OCI-LY3 (cell line): Measurements from ENCODE around the gene SLAIN1.
A peak's percentile ranks its signal among the peaks of the same experiment; 100 is the strongest.

ENCODE experiments used
- H2AFZ ChIP-seq: fragments of 200-600, 300-600 bp; shearing (Covaris generic); 2 replicates; pipeline ENCODE4 v1.6.0; 2014; ENCODE audit warnings: antibody characterized with exemption, low read depth, low read length
- H3K27ac ChIP-seq: fragments of 200-600, 300-600 bp; sonication (generic); 2 replicates; pipeline ENCODE4 v1.5.1; 2014; ENCODE audit warnings: mild to moderate bottlenecking, low read length, moderate library complexity, mixed read lengths
- H3K27me3 ChIP-seq: fragments of 200-600, 300-600 bp; sonication (generic); 2 replicates; pipeline ENCODE4 v1.6.1; 2014; ENCODE audit warnings: low read depth, low read length, mixed read lengths
- H3K36me3 ChIP-seq: fragments of 200-600, 300-600 bp; sonication (generic); replicated peaks from 2 replicates; pipeline ENCODE3; 2014; ENCODE audit warnings: low read depth, low read length, mixed read lengths
- H3K4me1 ChIP-seq: fragments of 300-600, 200-600 bp; sonication (generic); 2 replicates; pipeline ENCODE4 v1.6.1; 2014; ENCODE audit warnings: low read length, mixed read lengths
- H3K4me2 ChIP-seq: fragments of 200-600, 300-600 bp; sonication (generic); 2 replicates; pipeline ENCODE4 v1.6.1; 2014; ENCODE audit warnings: low read length, mixed read lengths
- H3K4me3 ChIP-seq: fragments of 300-600, 200-600 bp; sonication (generic); 2 replicates; pipeline ENCODE4 v1.5.1; 2014; ENCODE audit warnings: antibody characterized with exemption, mild to moderate bottlenecking, low read length, moderate library complexity
- H3K79me2 ChIP-seq: fragments of 300-600, 200-600 bp; shearing (Covaris generic); 2 replicates; pipeline ENCODE4 v1.6.1; 2014; ENCODE audit warnings: mild to moderate bottlenecking, low read length, mixed read lengths
- H3K9ac ChIP-seq: fragments of 300-600, 200-600 bp; shearing (Covaris generic); 2 replicates; pipeline ENCODE4 v1.6.0; 2014; ENCODE audit warnings: mild to moderate bottlenecking, low read length, moderate library complexity
- H3K9me3 ChIP-seq: fragments of 200-600, 300-600 bp; shearing (Covaris generic); 2 replicates; pipeline ENCODE4 v1.6.1; 2014; ENCODE audit warnings: low read length, mixed read lengths; ENCODE audit not compliant: insufficient read depth
- H4K20me1 ChIP-seq: fragments of 200-600, 300-600 bp; sonication (generic); 2 replicates; pipeline ENCODE4 v1.6.1; 2016; ENCODE audit warnings: low read length, mixed read lengths; ENCODE audit not compliant: insufficient read depth
- CTCF ChIP-seq: fragments of 200-600, 300-600 bp; sonication (generic); IDR thresholded peaks from 2 replicates; pipeline ENCODE4 v1.5.1; 2014; ENCODE audit warnings: antibody characterized with exemption, low read length, low read depth
- EZH2phosphoT487 ChIP-seq: fragments of 200-600 bp; shearing (Covaris generic); IDR thresholded peaks from 2 replicates; pipeline ENCODE4 v1.6.1; 2018; ENCODE audit warnings: antibody characterized with exemption, mixed run types, low read depth

The SLAIN1 gene

GRCh38 chr13:77728265-77729125 lies 31.0 kb downstream of the SLAIN1 start:
- H3K4me1 ChIP-seq: peaks cover 32% of the 10 kb centered on the region
- H2AFZ ChIP-seq: no peak overlapping the region
- no peaks in the 10 kb centered on the region for H3K9me3 ChIP-seq
- no peak overlapping the region for H3K9ac ChIP-seq
- H3K36me3 ChIP-seq: peaks cover 28% of the 10 kb centered on the region
- no peaks in the 10 kb centered on the region for H4K20me1 ChIP-seq
- H3K79me2 ChIP-seq: peaks cover 6% of the 10 kb centered on the region; the same call in 1 of the 2 replicates
- H3K27me3 ChIP-seq: no peaks in the 10 kb centered on the region
- no peak overlapping the region for H3K27ac ChIP-seq
- no peak overlapping the region for H3K4me3 ChIP-seq
- TF ChIP-seq CTCF (no peak), EZH2phosphoT487 (no peak)
- no peak overlapping the region for H3K4me2 ChIP-seq

GRCh38 chr13:77729502-77730221 lies 32.2 kb downstream of the SLAIN1 start:
- H3K36me3 ChIP-seq: peaks cover 24% of the 10 kb centered on the region
- no peak overlapping the region for H3K27ac ChIP-seq
- no peaks in the 10 kb centered on the region for H3K27me3 ChIP-seq
- H2AFZ ChIP-seq: no peak overlapping the region
- H3K9me3 ChIP-seq: no peaks in the 10 kb centered on the region
- H3K4me3 ChIP-seq: peak overlapping the region; percentile 23; the same call in 1 of the 2 replicates
- peak overlapping the region; percentile 1; the same call in 1 of the 2 replicates for H3K9ac ChIP-seq
- peaks cover 25% of the 10 kb centered on the region for H3K4me1 ChIP-seq
- TF ChIP-seq EZH2phosphoT487 (no peak), CTCF (no peak)
- peak overlapping the region; percentile 63 for H3K4me2 ChIP-seq
- peaks cover 6% of the 10 kb centered on the region; the same call in 1 of the 2 replicates for H3K79me2 ChIP-seq
- no peaks in the 10 kb centered on the region for H4K20me1 ChIP-seq

GRCh38 chr13:77730572-77730971 lies 33.1 kb downstream of the SLAIN1 start:
- Histone ChIP-seq H3K9me3 (no peaks in the 10 kb centered on the region), H3K36me3 (peaks cover 24% of the 10 kb centered on the region), H3K79me2 (peaks cover 6% of the 10 kb centered on the region; the same call in 1 of the 2 replicates), H3K4me1 (peaks cover 18% of the 10 kb centered on the region), H3K27ac (no peak overlapping the region), H4K20me1 (no peaks in the 10 kb centered on the region), H3K9ac (no peak overlapping the region), H3K4me2 (no peak overlapping the region), H2AFZ (no peak overlapping the region), H3K27me3 (no peaks in the 10 kb centered on the region), H3K4me3 (no peak overlapping the region)
- no peak for TF ChIP-seq CTCF
- no peak for TF ChIP-seq EZH2phosphoT487

GRCh38 chr13:77732287-77732686 lies 34.8 kb downstream of the SLAIN1 start:
- TF ChIP-seq EZH2phosphoT487 (no peak), CTCF (no peak)
- no peak overlapping the region for H2AFZ ChIP-seq
- H3K4me1 ChIP-seq: peaks cover 18% of the 10 kb centered on the region
- no peak overlapping the region for H3K4me2 ChIP-seq
- no peak overlapping the region for H3K9ac ChIP-seq
- H3K27ac ChIP-seq: no peak overlapping the region
- peaks cover 6% of the 10 kb centered on the region; the same call in 1 of the 2 replicates for H3K79me2 ChIP-seq
- H3K36me3 ChIP-seq: peaks cover 21% of the 10 kb centered on the region
- H3K27me3 ChIP-seq: no peaks in the 10 kb centered on the region
- H4K20me1 ChIP-seq: no peaks in the 10 kb centered on the region
- no peaks in the 10 kb centered on the region for H3K9me3 ChIP-seq
- no peak overlapping the region for H3K4me3 ChIP-seq
